Measurements from ENCODE around the gene PPFIBP2. TPM values are rescaled to one million over a fixed set of nuclear protein-coding genes. Genes with fewer than 3 reads are reported as not detected.

Gene PPFIBP2
- total RNA-seq, 1 experiment from 2014 or later = 13.9 TPM

DNA sequence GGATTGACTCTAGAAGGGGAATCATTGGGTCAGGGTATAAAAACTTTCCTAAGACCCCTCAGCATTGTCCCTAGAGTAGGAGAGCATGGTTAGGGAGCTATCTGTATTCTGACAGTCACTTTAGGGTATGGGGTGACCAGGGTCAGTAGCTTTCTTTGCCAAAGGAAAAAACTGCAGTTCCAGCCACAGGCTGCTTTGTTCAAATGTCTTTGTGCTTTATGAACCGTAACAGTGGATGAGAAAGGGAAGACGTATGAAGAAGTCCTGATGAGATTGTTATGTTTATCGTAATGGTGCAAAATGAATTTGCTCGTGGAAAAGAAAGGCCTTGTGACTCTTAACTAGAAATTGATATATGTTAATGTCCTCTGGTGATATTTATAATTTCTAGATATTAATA, 129.5 kb downstream of the PPFIBP2 start:
- Histone ChIP-seq H2AFZ (no peak overlapping the region), H3K4me3 (no peak overlapping the region), H3K9me2 (ENCODE audit: insufficient read depth) (no peaks in the 10 kb centered on the region), H3K4me1 (replicated peaks; ENCODE audit: insufficient read depth) (0 out of 2 replicates have a peak, but pooled peaks cover 4% of the 10 kb centered on the region), H3K4me2 (no peak overlapping the region), H3K36me3 (ENCODE audit: low read depth) (no peaks in the 10 kb centered on the region), H3F3A (ENCODE audit: insufficient read depth, low read depth) (no peaks in the 10 kb centered on the region), H3K27ac (no peak overlapping the region), H3K27me3 (ENCODE audit: insufficient read depth, low read depth) (no peaks in the 10 kb centered on the region), H3K79me2 (ENCODE audit: low read depth) (no peaks in the 10 kb centered on the region), H4K20me1 (ENCODE audit: insufficient read depth) (no peaks in the 10 kb centered on the region), H3K9me3 (ENCODE audit: insufficient read depth, low read depth) (no peaks in the 10 kb centered on the region)
- ChIA-PET POLR2A (ENCODE audit: unreplicated experiment) (no interaction called here), CTCF (interaction anchor here (0.8 kb wide), 1 partner anchor 72 kb away, joined by 3 read pairs; no protein-coding TSS in a partner anchor)
- no peak for DNase-seq
- intact Hi-C loops (cut with micrococcal nuclease; ENCODE audit: unreplicated experiment) = no loop called here
- TF ChIP-seq CTCF (conservative IDR thresholded peaks at IDR 0.05) (no peak), EZH2 (IDR thresholded peaks at IDR 0.05; ENCODE audit: low read depth) (no peak)
- no TSS peak for BruUV-seq (replicated peaks)

- Histone ChIP-seq H3K4me2 (no peak overlapping the region), H4K20me1 (ENCODE audit: insufficient read depth) (no peaks in the 10 kb centered on the region), H3K27ac (no peak overlapping the region), H3K36me3 (ENCODE audit: low read depth) (no peaks in the 10 kb centered on the region), H3K4me3 (no peak overlapping the region), H3F3A (ENCODE audit: insufficient read depth, low read depth) (no peaks in the 10 kb centered on the region), H2AFZ (no peak overlapping the region), H3K9me2 (ENCODE audit: insufficient read depth) (no peaks in the 10 kb centered on the region), H3K27me3 (ENCODE audit: insufficient read depth, low read depth) (no peaks in the 10 kb centered on the region), H3K9me3 (ENCODE audit: insufficient read depth, low read depth) (no peaks in the 10 kb centered on the region), H3K4me1 (replicated peaks; ENCODE audit: insufficient read depth) (0 out of 2 replicates have a peak, but pooled peaks cover 4% of the 10 kb centered on the region), H3K79me2 (ENCODE audit: low read depth) (no peaks in the 10 kb centered on the region)
- BruUV-seq (replicated peaks) = no TSS peak
- CTCF ChIA-PET = no interaction called here
- no peak for DNase-seq
- TF ChIP-seq CTCF (conservative IDR thresholded peaks at IDR 0.05) (no peak), EZH2 (IDR thresholded peaks at IDR 0.05; ENCODE audit: low read depth) (no peak)
- intact Hi-C loops (cut with micrococcal nuclease; ENCODE audit: unreplicated experiment) = no loop called here
- POLR2A ChIA-PET (ENCODE audit: unreplicated experiment) = no interaction called here
Measured at GRCh38 chr11:7645206-7645605, 131.4 kb downstream of the PPFIBP2 start.

DNA sequence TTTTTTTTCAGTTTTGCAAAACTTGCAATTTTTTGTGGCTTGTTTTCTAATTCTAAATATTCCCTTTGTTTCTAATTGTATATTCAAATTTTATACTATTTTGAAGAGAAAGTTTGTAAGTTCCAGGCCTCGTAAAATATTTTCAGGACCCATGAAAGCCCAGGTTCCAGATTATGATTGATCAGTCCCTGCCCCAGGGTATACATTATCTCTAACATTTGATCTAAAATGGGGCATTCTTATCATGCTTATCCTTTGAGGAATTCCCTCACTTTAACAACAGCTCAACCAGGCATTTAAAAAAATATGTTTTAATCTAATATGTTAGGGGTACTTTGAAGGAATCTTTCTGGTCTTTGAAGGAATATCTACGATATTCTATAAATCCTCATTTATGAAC, 133.1 kb downstream of the PPFIBP2 start:
- no peaks in the 10 kb centered on the region for H3K79me2 ChIP-seq (ENCODE audit: low read depth)
- TF ChIP-seq EZH2 (IDR thresholded peaks at IDR 0.05; ENCODE audit: low read depth) = no peak
- no peak for TF ChIP-seq CTCF (conservative IDR thresholded peaks at IDR 0.05)
- intact Hi-C loops (cut with micrococcal nuclease; ENCODE audit: unreplicated experiment) = no loop called here
- H3K36me3 ChIP-seq (ENCODE audit: low read depth) = no peaks in the 10 kb centered on the region
- H3K9me3 ChIP-seq (ENCODE audit: insufficient read depth, low read depth) = no peaks in the 10 kb centered on the region
- no peak overlapping the region for H2AFZ ChIP-seq
- H3K4me3 ChIP-seq = no peak overlapping the region
- CTCF ChIA-PET = interaction anchor here (0.7 kb wide), 1 partner anchor 76 kb away, joined by 3 read pairs; no protein-coding TSS in a partner anchor
- no peaks in the 10 kb centered on the region for H4K20me1 ChIP-seq (ENCODE audit: insufficient read depth)
- no peak overlapping the region for H3K27ac ChIP-seq
- H3K4me1 ChIP-seq (replicated peaks; ENCODE audit: insufficient read depth) = 0 out of 2 replicates have a peak, but pooled peaks cover 4% of the 10 kb centered on the region
- H3K4me2 ChIP-seq = no peak overlapping the region
- no peaks in the 10 kb centered on the region for H3K27me3 ChIP-seq (ENCODE audit: insufficient read depth, low read depth)
- no peak for DNase-seq
- H3F3A ChIP-seq (ENCODE audit: insufficient read depth, low read depth) = no peaks in the 10 kb centered on the region
- no TSS peak for BruUV-seq (replicated peaks)
- POLR2A ChIA-PET (ENCODE audit: unreplicated experiment) = no interaction called here
- H3K9me2 ChIP-seq (ENCODE audit: insufficient read depth) = no peaks in the 10 kb centered on the region
